H1 (cell line): Measurements from ENCODE around the gene CAMTA1. TPM values are rescaled to one million over a fixed set of nuclear protein-coding genes. Genes with fewer than 3 reads are reported as not detected.

ENCODE experiments used
- CTCF ChIA-PET: fragments of 300-600 bp; sonication (Branson Sonifier 250); formaldehyde crosslinking; loops from one replicate; lab custom pipeline; 2021; ENCODE audit not compliant: partially characterized antibody; lab: Charles Lee
- POLR2A ChIA-PET: fragments of 300-600 bp; sonication (Branson Sonifier 250); formaldehyde crosslinking; loops from one replicate; lab custom pipeline; 2021; ENCODE audit warnings: inconsistent platforms; ENCODE audit not compliant: partially characterized antibody; lab: Charles Lee
- DNase-seq, 2 experiments: peaks; one replicate each; pipeline versions ENCODE4 v3.0.0 to v3.0.0-alpha.2; 2010 to 2022; ENCODE audit warnings: low spot score in 2 of 2, low read depth in 1 of 2, mixed read lengths in 1 of 2
- FAIRE-seq: peaks from 2 replicates; lab custom pipeline; 2011; peaks lifted over from hg19 to GRCh38; lab: Jason Lieb, UNC
- H2AFZ ChIP-seq: 2 replicates; pipeline ENCODE4 v1.8.1; 2012; ENCODE audit warnings: low read length, inconsistent platforms
- H2AK5ac ChIP-seq: 2 replicates; pipeline ENCODE4 v1.6.1; 2013; ENCODE audit warnings: low read depth, low read length
- H2BK120ac ChIP-seq: replicated peaks from 2 replicates; pipeline ENCODE3; 2013; ENCODE audit warnings: low read depth, low read length, inconsistent platforms
- H2BK12ac ChIP-seq: 2 replicates; pipeline ENCODE4 v1.6.1; 2013; ENCODE audit warnings: low read depth, low read length
- H2BK15ac ChIP-seq: 2 replicates; pipeline ENCODE4 v1.6.1; 2013; ENCODE audit warnings: low read length
- H2BK20ac ChIP-seq: 2 replicates; pipeline ENCODE4 v1.6.1; 2013; ENCODE audit warnings: low read length
- H2BK5ac ChIP-seq: 2 replicates; pipeline ENCODE4 v1.6.1; 2013; ENCODE audit warnings: low read depth, low read length
- H3K14ac ChIP-seq: 2 replicates; pipeline ENCODE4 v1.6.1; 2013; ENCODE audit warnings: inconsistent platforms; ENCODE audit not compliant: insufficient read length
- H3K18ac ChIP-seq: 2 replicates; pipeline ENCODE4 v1.6.1; 2013; ENCODE audit warnings: low read length; ENCODE audit errors: extremely low read depth
- H3K23ac ChIP-seq: 2 replicates; pipeline ENCODE4 v1.6.1; 2013; ENCODE audit warnings: inconsistent platforms; ENCODE audit not compliant: insufficient read length
- H3K23me2 ChIP-seq: 2 replicates; pipeline ENCODE4 v1.6.1; 2013; ENCODE audit warnings: low read depth, low read length
- H3K27ac ChIP-seq: 2 replicates; pipeline ENCODE4 v1.6.1; 2011; ENCODE audit warnings: low read depth, low read length, inconsistent platforms
- H3K27me3 ChIP-seq, 4 experiments: replicated peaks in 1 of 4; 1 replicate in 1 of 4; 2 replicates in 3 of 4; pipeline versions ENCODE4 v1.6.1 to v1.8.1; 2011 to 2013; ENCODE audit warnings: low read length in 3 of 4, mild to moderate bottlenecking in 3 of 4, inconsistent platforms in 2 of 4, mixed read lengths in 2 of 4, moderate library complexity in 1 of 4; ENCODE audit not compliant: control insufficient read depth in 3 of 4, insufficient read depth in 3 of 4; ENCODE audit errors: extremely low read depth in 1 of 4
- H3K36me3 ChIP-seq, 4 experiments: 2 replicates each; pipeline versions ENCODE4 v1.6.1 to v1.8.1; 2011 to 2013; ENCODE audit warnings: mild to moderate bottlenecking in 4 of 4, low read length in 3 of 4, moderate library complexity in 2 of 4, control low read depth in 1 of 4, inconsistent platforms in 1 of 4; ENCODE audit not compliant: insufficient read depth in 4 of 4, control insufficient read depth in 2 of 4
- H3K4ac ChIP-seq: replicated peaks from 2 replicates; pipeline ENCODE3; 2013; ENCODE audit warnings: low read length, low read depth, mixed read lengths, inconsistent platforms; ENCODE audit not compliant: insufficient read length
- H3K4me1 ChIP-seq, 4 experiments: replicated peaks in 1 of 4; 1 replicate in 1 of 4; 2 replicates in 3 of 4; pipeline versions ENCODE4 v1.6.1 to v1.8.1; 2011 to 2013; ENCODE audit warnings: low read length in 3 of 4, inconsistent platforms in 2 of 4, mixed read lengths in 1 of 4; ENCODE audit not compliant: insufficient read depth in 4 of 4, control insufficient read depth in 3 of 4
- H3K4me2 ChIP-seq, 2 experiments: 2 replicates each; pipeline versions ENCODE4 v1.6.1 to v1.8.1; 2011 to 2013; ENCODE audit warnings: low read depth in 2 of 2, low read length in 2 of 2, control low read depth in 1 of 2, inconsistent platforms in 1 of 2, mild to moderate bottlenecking in 1 of 2; ENCODE audit not compliant: insufficient read depth in 1 of 2
- H3K4me3 ChIP-seq, 4 experiments: fragments of 200-600, 300-600 bp in 1 of 4; sonication (generic), shearing (Covaris generic), sonication (Bioruptor Twin) in 1 of 4; 2 replicates each; pipeline versions ENCODE4 v1.5.1 to v1.8.1; 2011 to 2016; ENCODE audit warnings: low read length in 4 of 4, low read depth in 3 of 4, control low read depth in 2 of 4, inconsistent platforms in 2 of 4, mild to moderate bottlenecking in 2 of 4, mixed read lengths in 1 of 4, moderate library complexity in 1 of 4; ENCODE audit not compliant: insufficient read depth in 2 of 4; ENCODE audit errors: extremely low read depth in 1 of 4
- H3K56ac ChIP-seq: replicated peaks from 2 replicates; pipeline ENCODE3; 2013; ENCODE audit warnings: low read depth, mild to moderate bottlenecking, mixed read lengths, low read length, inconsistent platforms; ENCODE audit not compliant: insufficient read length
- H3K79me1 ChIP-seq: 2 replicates; pipeline ENCODE4 v1.6.1; 2013; ENCODE audit warnings: low read depth, low read length, control low read depth
- H3K79me2 ChIP-seq, 2 experiments: 2 replicates each; pipeline versions ENCODE4 v1.6.1 to v1.8.1; 2012 to 2013; ENCODE audit warnings: low read length in 2 of 2, mild to moderate bottlenecking in 2 of 2, inconsistent platforms in 1 of 2; ENCODE audit not compliant: insufficient read depth in 2 of 2, control insufficient read depth in 1 of 2
- H3K9ac ChIP-seq, 4 experiments: replicated peaks in 1 of 4; 1 replicate in 1 of 4; 2 replicates in 3 of 4; pipeline versions ENCODE4 v1.6.1 to v1.8.1; 2011 to 2013; ENCODE audit warnings: low read depth in 3 of 4, low read length in 3 of 4, control low read depth in 2 of 4, mild to moderate bottlenecking in 2 of 4, moderate library complexity in 2 of 4, inconsistent platforms in 1 of 4; ENCODE audit errors: extremely low read depth in 1 of 4
- H3K9me3 ChIP-seq, 2 experiments: 2 replicates each; pipeline versions ENCODE4 v1.6.1 to v1.8.1; 2012 to 2013; ENCODE audit warnings: mild to moderate bottlenecking in 2 of 2, moderate library complexity in 2 of 2, control low read depth in 1 of 2, inconsistent platforms in 1 of 2, low read depth in 1 of 2, low read length in 1 of 2, mixed read lengths in 1 of 2; ENCODE audit not compliant: insufficient read depth in 2 of 2
- H4K20me1 ChIP-seq, 2 experiments: replicated peaks in 1 of 2; 2 replicates each; pipeline versions ENCODE3 to v1.8.1; 2011 to 2013; ENCODE audit warnings: inconsistent platforms in 2 of 2, low read length in 2 of 2, mild to moderate bottlenecking in 1 of 2; ENCODE audit not compliant: insufficient read depth in 2 of 2, control insufficient read depth in 1 of 2
- H4K5ac ChIP-seq: 2 replicates; pipeline ENCODE4 v1.6.1; 2013; ENCODE audit warnings: low read length, low read depth, mixed read lengths, inconsistent platforms; ENCODE audit not compliant: insufficient read length
- H4K8ac ChIP-seq: 2 replicates; pipeline ENCODE4 v1.8.0; 2013; ENCODE audit warnings: mild to moderate bottlenecking, moderate library complexity, low read length, inconsistent platforms; ENCODE audit not compliant: insufficient read depth; ENCODE audit errors: extremely low read depth
- H4K91ac ChIP-seq: replicated peaks from 2 replicates; pipeline ENCODE3; 2013; ENCODE audit warnings: low read length, mixed read lengths, inconsistent platforms; ENCODE audit not compliant: insufficient read length
- CBX8 ChIP-seq: fragments of 300-800, 300-1000 bp; sonication (generic); IDR thresholded peaks from 2 replicates; pipeline ENCODE4 v1.7.1; 2016; ENCODE audit warnings: low read depth, low read length, borderline replicate concordance
- CREB1 ChIP-seq: IDR thresholded peaks from 2 replicates; pipeline ENCODE4 v1.6.1; 2012; ENCODE audit warnings: inconsistent platforms
- CTCF ChIP-seq, 3 experiments: IDR thresholded peaks; 1 replicate in 2 of 3; 2 replicates in 1 of 3; pipeline versions ENCODE4 v1.5.1 to v1.6.1; 2011; ENCODE audit warnings: low read length in 3 of 3, mild to moderate bottlenecking in 3 of 3, inconsistent platforms in 2 of 3, low read depth in 1 of 3, moderate library complexity in 1 of 3; ENCODE audit not compliant: insufficient read depth in 1 of 3; ENCODE audit errors: control extremely low read depth in 1 of 3
- FOSL1 ChIP-seq: IDR thresholded peaks from 2 replicates; pipeline ENCODE4 v1.6.1; 2011; ENCODE audit warnings: mild to moderate bottlenecking, low read depth, low read length, moderate library complexity; ENCODE audit not compliant: insufficient read depth
- HDAC2 ChIP-seq, 2 experiments: fragments of 300-600 bp in 1 of 2; sonication (generic) in 1 of 2; IDR thresholded peaks; 2 replicates each; pipeline ENCODE4 v1.6.1; 2011 to 2012; ENCODE audit warnings: low read depth in 2 of 2, low read length in 2 of 2, mild to moderate bottlenecking in 2 of 2, moderate library complexity in 2 of 2, borderline replicate concordance in 1 of 2, inconsistent platforms in 1 of 2
- POLR2A ChIP-seq, 2 experiments: IDR thresholded peaks; 1 replicate in 1 of 2; 2 replicates in 1 of 2; pipeline ENCODE4 v1.6.1; 2011; ENCODE audit warnings: low read depth in 2 of 2, low read length in 2 of 2, mild to moderate bottlenecking in 2 of 2; ENCODE audit errors: control extremely low read depth in 1 of 2
- RNF2 ChIP-seq: fragments of 200-900, 300-1000 bp; sonication (generic); IDR thresholded peaks from 2 replicates; pipeline ENCODE4 v1.7.1; 2016; ENCODE audit warnings: borderline replicate concordance, low read depth, mild to moderate bottlenecking, antibody characterized with exemption, low read length; ENCODE audit not compliant: poor library complexity, severe bottlenecking; ENCODE audit errors: missing control alignments
- SIX5 ChIP-seq: IDR thresholded peaks from 2 replicates; pipeline ENCODE4 v1.6.1; 2011; ENCODE audit warnings: mild to moderate bottlenecking, low read depth, low read length
- SP1 ChIP-seq: IDR thresholded peaks from 2 replicates; pipeline ENCODE4 v1.6.1; 2011; ENCODE audit warnings: low read depth, low read length
- SP2 ChIP-seq: IDR thresholded peaks from 2 replicates; pipeline ENCODE4 v1.6.1; 2012; ENCODE audit warnings: mild to moderate bottlenecking, low read length, inconsistent platforms
- WGBS, 2 experiments: shearing (Covaris generic) in 1 of 2; methylation state at CpG; one replicate each; pipeline versions ENCODE4 v1.1.6 to v1.1.7; 2013 to 2015; ENCODE audit warnings: low lambda C conversion rate in 2 of 2, mixed read lengths in 2 of 2, inconsistent platforms in 1 of 2, low coverage in 1 of 2, missing lambda C conversion rate in 1 of 2; ENCODE audit not compliant: insufficient replicate concordance in 2 of 2, insufficient coverage in 1 of 2, insufficient read length in 1 of 2; ENCODE audit errors: extremely low coverage in 1 of 2, missing lambda C conversion rate in 1 of 2; 5-methylcytosine and 5-hydroxymethylcytosine counted together
- polyA plus RNA-seq, 7 experiments: library from polyadenylated mRNA; depleted of rRNA in 3 of 7; stranded (reverse) in 5 of 7; unstranded in 2 of 7; fragments of >200 nt in 5 of 7; fragments of 200-250 nt in 2 of 7; gene quantifications; 1 replicate in 5 of 7; 2 replicates in 1 of 7; 4 replicates in 1 of 7; pipeline versions ENCODE4 v1.2.1 to v1.2.3, GENCODE V29; 2011 to 2013; ENCODE audit warnings: missing spikeins in 2 of 7, mixed read lengths in 2 of 7
- total RNA-seq: library from RNA; stranded (reverse); fragmentation: NEBNext Ultra II Directional; extraction: Animal tissue kit (Norgen Biotek cat#: 25700); gene quantifications from 2 replicates; pipeline ENCODE4 v1.2.1, GENCODE V29; 2021

The CAMTA1 gene
- total and polyA plus RNA-seq, 2 of the 8 experiments (the other 6 are each of a cell fraction or from before 2014, with no cell fraction given) = 65.0 to 119 TPM

- no peak overlapping the region for H3K4ac ChIP-seq
- H2AK5ac ChIP-seq = no peak overlapping the region
- no peak overlapping the region for H4K8ac ChIP-seq
- no peak for TF ChIP-seq CREB1
- TF ChIP-seq SP2 = no peak
- TF ChIP-seq HDAC2 (IDR thresholded peaks at IDR 0.05; ENCODE audit: borderline replicate concordance in 1 of 2, low read depth in 2 of 2, low read length in 2 of 2) = no peak
- TF ChIP-seq SIX5 = no peak
- TF ChIP-seq SP1 = no peak
- TF ChIP-seq CTCF (IDR thresholded peaks at IDR 0.05; ENCODE audit: control extremely low read depth in 1 of 3, insufficient read depth in 1 of 3, low read depth in 1 of 3, low read length in 3 of 3) = no peak
- TF ChIP-seq FOSL1 = no peak
- no peak for TF ChIP-seq RNF2
- TF ChIP-seq CBX8 = no peak
- no peak for TF ChIP-seq POLR2A (IDR thresholded peaks at IDR 0.05; ENCODE audit: control extremely low read depth in 1 of 2, low read depth in 2 of 2, low read length in 2 of 2)
- no peak overlapping the region for H4K5ac ChIP-seq
- H3K27ac ChIP-seq = no peak overlapping the region
- no peaks in the 10 kb centered on the region for H3K79me1 ChIP-seq
- no peak overlapping the region for H2BK20ac ChIP-seq
- no peak overlapping the region for H2BK12ac ChIP-seq
- no peak overlapping the region for H3K4me2 ChIP-seq
- FAIRE-seq (no peak), DNase-seq (no peak)
- CTCF ChIA-PET = interaction anchor here (1.2 to 2.3 kb wide), 5 partner anchors 13 to 120 kb away, joined by 3 to 6 read pairs (median 5); no protein-coding TSS in a partner anchor
- no peak overlapping the region for H3K56ac ChIP-seq
- H3K14ac ChIP-seq = no peak overlapping the region
- no peaks in the 10 kb centered on the region for H3K79me2 ChIP-seq
- H3K23me2 ChIP-seq = peaks cover 2% of the 10 kb centered on the region; the same call in 1 of the 2 replicates
- no peak overlapping the region for H2BK5ac ChIP-seq
- WGBS, 2 experiments = 94% methylated on average over 5 of the region's 5 CpGs; no CpG with 5 or more reads in 1 of the 2 experiments
- peaks cover 3 to 56% (median 25%) of the 10 kb centered on the region in 4 experiments; a peak in 6 of 8 replicates for H3K36me3 ChIP-seq
- H2BK15ac ChIP-seq = no peak overlapping the region
- POLR2A ChIA-PET = interaction anchor here (1.0 to 1.2 kb wide), 2 partner anchors 9 to 15 kb away, joined by 3 to 5 read pairs; partner anchors contain the start of gene VAMP3
- H2BK120ac ChIP-seq = no peak overlapping the region
- no peak overlapping the region for H4K91ac ChIP-seq
- peaks cover 0 to 6% (median 0%) of the 10 kb centered on the region in 4 experiments; a peak in 2 of 7 replicates for H3K4me1 ChIP-seq
- no peak overlapping the region for H2AFZ ChIP-seq
- H3K18ac ChIP-seq = no peak overlapping the region
- H3K27me3 ChIP-seq = peaks cover 0 to 8% (median 7%) of the 10 kb centered on the region in 4 experiments; a peak in 5 of 7 replicates
- peaks cover 0 to 2% of the 10 kb centered on the region in 2 experiments for H4K20me1 ChIP-seq
- H3K23ac ChIP-seq = no peak overlapping the region
- no peak overlapping the region for H3K4me3 ChIP-seq
- peaks cover 25 to 27% of the 10 kb centered on the region in 2 experiments for H3K9me3 ChIP-seq
- no peak overlapping the region for H3K9ac ChIP-seq
Observed at GRCh38 chr1:7786795-7787194, 1001.5 kb downstream of the CAMTA1 start.
